HG02588 (cell line): Measurements from ENCODE around the gene CDH13.

Experiments used
- ATAC-seq: cut with Tn5 transposase; IDR thresholded peaks from one replicate; pipeline ENCODE4 v1.9.1; 2021; ENCODE audit warnings: mild to moderate bottlenecking, moderate library complexity; ENCODE audit not compliant: unreplicated experiment

Gene CDH13

DNA sequence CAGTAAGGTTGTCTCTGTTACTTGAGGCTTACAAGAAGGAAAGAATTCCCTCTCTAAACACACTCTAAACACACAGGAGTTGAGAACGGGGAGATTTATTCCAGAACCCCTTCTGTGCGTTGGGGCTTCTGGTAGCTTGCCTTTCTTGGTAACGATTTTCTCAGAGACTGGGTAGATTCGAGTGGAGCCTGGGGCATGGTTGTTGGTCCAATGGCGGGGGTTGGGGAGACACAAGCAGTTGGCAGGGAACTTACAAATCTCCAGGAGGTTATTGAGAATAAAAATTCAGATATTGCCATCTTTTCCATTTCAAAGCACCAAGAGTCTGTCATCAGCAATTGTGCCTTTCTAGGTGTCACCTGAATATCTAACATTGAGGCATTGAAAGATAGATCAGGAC, 251.7 kb downstream of the CDH13 start:
- no peak for ATAC-seq

DNA sequence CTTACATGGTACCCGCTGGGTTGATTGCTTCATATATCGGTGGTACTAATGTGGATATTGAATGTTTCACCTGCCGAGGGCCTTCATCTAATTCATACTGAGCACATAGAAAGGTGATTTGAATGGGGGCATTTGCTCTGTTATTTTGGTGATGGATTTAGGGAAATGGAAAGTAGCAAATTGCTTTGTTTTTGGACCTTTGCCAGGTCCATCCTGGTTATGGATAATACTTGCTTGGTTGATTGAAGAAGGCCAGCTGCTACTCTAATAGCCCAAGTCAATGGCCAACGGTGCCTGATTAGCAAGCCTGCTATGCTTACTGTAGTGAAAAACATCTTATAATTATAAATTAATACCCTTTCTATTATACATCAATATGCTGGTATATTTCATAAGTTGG, 253.6 kb downstream of the CDH13 start:
- ATAC-seq: no peak

DNA sequence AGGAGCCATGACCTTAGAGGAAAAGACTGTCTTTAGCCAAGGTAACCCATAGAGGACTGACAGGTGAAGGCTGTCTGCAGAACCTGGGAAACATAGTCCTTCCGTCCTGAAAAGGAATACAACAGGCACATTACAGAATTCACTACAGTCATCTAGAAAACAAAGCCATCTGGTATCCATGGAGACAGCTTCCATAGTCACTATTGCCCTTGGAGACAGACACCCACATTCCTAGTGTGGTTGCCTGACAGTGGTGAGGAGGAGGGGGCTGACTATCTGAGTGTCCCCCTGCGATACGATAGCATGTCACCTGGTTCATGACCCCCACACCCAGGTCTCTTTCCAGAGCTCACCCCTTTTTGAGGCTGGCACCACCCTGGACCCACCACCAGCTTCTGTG, 254.7 kb downstream of the CDH13 start:
- no peak for ATAC-seq

DNA sequence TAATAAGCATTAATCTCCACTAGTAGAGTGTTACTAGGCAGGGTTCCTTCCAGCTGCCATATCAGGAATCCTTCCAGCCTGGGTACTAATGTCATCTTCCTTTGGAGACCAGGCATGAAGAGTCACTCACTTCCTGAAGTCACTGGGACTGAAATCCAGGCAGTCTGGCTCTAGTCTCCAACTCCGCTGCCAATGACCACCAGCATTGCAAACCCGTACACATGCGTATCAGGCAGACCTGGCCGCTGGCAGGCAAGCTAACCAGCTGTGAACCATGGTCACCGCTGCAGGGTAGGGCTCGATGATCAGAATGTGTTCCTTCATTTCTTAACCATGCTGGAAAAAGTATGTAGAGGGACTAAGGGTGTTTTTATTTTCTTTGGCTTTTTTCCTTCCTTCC, 255.5 kb downstream of the CDH13 start:
- no peak for ATAC-seq

DNA sequence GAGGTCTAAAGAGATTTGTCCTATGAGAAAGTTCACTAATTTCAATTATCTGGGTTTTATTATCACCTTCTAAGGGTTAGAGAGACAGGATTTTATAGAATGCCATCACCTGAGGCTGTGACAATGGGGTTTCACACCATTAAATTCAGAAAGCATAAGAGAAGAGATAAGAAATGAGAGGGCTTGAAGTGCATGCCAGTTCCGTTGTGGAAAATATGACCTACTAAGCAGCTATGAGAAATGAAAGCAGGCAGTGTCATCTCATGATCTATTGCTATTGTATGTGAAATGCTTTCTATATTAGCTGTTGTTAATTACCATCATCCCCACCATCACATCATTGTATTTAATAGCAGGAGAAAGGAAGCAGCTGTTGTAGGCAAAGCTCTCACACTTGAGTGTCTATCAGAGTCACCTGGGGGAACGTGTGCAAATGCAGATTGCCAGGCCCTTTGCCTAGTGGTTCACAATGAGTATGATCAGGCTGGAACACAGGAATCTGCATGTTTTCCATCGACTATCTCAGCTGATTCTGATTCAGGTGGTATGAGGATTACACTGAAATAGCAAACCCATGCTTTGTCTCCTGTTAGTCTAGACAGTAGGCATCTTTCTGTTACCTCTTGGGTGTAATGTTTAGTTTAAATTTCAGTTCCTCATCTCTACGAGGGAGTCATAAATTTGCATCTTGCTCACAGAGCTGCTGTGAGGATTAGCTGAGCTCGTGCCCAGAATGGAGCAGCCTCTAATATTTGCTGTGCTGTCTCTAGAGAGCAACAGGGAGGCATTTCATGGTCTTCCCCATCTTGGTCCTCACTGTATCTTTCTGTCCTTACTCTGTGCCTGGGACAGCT, 256.4 kb downstream of the CDH13 start:
- ATAC-seq: peak; percentile 78

DNA sequence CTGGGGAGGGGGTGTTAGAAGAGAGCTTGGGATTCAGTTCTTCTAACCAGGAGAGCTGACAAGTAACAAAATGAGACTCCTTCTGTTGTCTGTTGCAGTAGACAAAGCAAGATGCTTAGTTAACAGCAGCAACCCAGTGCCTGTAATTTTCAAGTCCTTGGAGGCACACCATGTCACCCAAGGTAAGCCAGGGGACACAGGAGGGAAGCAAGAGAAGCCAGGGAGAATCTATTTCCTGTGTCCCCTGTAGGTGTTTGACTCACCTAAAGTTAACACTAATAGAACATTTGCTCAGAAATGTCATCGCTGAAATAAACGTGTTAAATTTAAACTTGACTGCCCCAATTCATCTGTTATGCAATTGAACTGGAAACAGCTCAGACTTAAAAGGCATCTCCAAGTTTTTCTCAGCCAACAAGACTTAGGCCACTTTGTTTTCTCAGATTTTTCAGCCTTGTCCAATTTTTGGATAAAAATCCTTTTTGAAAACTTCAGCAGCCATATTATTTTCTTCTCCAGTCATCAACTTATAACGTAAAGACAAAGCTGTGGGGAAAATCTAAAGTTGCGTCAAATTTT, 257.6 kb downstream of the CDH13 start:
- ATAC-seq: no peak

DNA sequence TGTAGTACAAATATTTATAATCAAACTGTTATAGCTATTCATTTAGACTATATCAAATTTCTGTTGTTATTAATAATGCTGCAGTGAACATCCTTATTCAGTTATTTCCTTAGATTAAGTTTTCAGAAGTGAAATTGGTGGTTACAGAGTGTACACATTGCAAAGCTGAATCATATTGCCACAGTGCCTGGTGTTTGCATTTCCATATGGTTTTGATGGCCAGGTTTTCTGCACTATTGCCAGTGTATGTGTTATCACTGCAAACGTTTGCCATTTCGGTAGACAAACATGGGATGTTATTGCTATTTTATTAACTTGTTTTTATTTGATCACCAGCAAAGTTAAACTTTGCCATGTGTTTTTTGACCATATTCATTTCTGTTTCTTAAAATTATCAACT, 259.4 kb downstream of the CDH13 start:
- no peak for ATAC-seq

DNA sequence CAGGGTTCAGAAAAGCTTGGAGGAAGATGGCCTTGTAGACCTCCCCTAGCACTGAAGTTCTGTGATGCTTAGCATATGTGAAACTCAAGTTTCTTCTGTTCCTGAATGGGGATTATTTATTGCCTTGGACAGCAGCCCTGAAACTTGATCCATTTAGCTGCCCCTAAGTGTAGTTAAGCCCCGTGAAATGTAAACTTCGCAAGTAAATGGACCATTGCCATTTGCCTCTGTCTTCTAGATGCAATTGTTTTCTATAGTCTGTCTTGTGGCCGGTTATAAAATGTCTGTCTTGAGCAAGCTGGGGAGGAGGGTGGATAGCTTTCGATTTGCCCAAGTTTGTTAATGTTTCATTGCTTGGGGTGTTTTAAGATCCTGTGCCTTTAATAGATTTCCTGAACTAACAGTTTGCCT, 261.8 kb downstream of the CDH13 start:
- no peak for ATAC-seq

DNA sequence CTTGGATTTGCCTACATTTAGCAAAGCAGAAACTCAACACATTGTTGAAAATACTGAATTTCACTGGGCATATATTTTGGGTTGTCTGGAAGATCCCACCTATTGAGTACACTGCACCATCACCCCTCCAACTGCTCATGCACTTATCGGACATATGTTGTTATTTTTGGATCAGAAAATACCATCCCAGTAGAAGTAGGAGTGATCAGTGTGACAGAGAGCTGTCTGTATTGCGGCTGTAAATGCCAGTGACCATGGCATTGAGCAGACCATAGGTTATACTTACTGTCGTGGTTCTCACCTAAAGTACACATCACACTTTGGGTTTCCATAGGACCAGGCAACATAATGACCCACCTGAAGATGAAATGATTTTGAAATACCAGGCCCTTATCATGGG, 264.7 kb downstream of the CDH13 start:
- ATAC-seq: no peak

DNA sequence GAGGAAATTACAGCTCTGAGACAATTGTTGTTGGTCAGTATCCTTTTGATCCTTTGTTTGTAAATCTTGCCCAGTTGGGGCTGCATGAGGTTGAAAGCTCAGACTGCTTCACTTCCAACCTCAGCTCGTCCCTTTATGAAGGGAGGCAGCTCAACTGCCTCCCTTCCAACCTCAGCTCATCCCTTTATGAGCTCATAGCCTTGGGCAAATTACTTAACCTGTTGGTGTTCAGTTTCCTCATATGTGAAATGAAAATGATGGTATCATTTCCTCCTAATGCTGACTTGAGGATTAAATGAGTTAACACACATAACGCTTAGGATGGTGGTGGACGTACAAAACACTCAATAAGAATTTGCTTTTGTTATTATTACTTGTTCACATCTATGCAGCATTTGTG, 265.1 kb downstream of the CDH13 start:
- ATAC-seq: no peak

DNA sequence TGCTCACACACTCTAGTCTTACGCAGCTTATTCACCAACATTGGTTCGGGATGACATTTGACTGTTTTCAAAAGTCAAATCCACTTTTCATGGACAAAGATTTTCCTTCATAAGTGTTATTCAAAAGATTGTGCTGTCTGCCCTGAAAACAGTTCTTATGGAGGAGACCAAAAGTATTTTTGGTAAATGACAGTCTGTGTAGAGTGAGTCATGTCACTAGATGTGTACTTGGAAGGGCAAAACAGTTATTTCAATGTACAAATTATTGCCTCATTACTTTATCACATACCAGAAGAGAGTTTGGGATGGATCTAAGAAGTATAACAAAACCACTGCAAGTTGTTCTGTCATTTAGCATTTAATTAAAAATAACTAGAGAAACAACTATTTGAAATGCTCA, 265.6 kb downstream of the CDH13 start:
- no peak for ATAC-seq

DNA sequence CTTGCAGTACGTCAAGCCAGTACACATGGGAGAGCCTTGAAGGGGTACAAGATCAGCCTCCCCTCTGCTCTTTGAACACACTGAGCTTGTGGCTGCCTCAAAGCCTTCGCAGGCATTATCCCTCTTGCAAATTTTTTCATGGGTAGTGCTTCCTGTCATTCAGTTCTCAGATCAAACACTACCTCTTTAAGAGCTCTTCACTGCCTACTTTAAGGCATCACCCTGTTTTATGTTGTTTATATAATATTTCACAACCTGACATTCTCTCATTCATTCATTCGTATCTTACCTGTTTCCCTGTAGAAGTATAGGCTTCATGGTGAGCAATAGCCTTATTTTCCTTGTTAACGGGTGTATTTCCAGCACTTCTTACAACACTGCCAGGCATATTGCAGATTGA, 269.1 kb downstream of the CDH13 start:
- no peak for ATAC-seq

DNA sequence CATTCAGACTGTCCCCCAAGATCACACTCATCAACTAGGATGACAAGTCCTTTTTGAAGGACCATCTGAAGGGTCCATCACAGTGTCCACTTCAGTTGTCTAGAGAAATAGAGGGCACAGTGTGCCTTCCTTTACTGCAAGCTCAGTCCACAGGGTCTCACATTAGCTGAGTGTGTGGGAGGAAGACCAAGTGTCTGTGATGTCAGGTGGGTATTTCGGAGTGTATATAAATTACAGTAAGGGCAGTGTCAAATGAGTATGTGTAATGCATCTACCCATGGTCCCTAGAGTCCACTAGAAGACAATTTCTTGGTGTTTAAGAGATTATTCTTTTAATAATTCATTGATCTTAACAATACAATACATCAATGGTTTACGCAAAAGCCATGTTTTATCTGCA, 272.2 kb downstream of the CDH13 start:
- no peak for ATAC-seq

DNA sequence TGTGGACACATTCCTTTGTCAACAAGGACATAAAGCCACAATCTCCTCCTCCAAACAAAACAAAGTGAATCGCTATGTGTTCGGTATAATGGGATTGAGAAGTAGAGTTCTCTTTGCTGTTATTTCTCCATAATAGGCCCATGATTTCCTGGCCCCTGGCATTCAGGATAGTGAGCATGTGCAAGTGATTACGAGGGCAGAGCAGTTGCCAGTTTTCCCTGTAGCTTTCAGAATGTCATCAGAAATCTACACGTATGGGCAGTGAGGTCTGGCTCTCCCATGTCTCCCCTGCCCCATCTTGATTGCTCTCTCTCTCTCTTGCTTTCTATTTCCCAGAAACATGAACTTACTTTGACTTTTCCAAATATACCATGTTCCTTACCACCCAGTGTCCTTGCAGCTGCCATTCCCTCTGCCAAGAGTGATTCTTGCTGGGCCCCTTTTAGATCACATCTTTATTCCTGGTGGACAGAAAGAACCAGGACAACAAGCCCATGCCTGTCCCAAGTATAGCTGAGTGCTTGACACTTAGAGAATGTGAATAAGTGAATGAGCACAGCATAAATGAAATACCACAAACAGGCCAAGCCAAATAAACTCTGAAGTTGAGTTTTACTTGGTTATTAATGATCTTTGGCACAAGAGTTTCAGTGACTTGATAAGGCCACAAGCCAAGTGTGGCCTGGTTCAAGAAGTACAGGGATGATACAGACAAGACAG, 273.1 kb downstream of the CDH13 start:
- no peak for ATAC-seq

DNA sequence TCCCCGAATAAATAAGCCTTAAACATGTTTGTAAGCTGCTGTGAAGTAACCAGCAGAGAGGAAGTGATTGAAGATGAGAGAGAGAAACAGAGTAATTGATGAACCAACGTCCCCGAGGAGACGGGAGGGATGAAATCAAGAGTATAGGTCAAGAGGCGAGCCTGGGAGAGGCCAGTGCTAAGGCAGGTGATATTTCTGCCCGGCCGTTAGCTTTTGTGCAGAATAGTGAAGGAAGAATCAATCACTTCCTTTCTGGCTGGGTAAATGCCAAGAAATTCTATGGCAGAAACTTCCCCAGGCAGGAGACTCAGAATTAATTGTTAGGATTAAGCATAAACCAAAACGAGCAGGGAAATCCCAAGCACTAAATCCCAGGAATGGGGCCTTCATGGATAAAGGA, 273.8 kb downstream of the CDH13 start:
- ATAC-seq: no peak

DNA sequence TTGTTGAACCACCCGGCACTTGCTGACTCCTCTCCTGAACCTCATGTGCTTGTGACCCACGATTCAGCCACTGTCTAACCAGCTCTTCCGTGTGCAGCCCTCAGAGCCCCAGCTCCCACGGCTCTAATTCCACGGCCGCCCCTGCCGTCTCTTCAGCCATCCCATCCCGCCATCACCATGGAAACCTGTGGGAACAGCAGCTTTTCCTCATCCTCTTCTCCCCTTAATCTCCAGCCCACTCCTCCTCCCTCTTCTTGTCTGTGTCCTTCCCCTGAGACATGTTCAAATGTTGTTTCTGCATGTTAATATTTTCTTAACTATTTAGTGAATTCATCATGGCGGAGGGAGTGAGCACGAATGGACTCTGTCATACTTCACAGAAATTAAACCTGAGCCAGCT, 285.2 kb downstream of the CDH13 start:
- ATAC-seq: no peak

DNA sequence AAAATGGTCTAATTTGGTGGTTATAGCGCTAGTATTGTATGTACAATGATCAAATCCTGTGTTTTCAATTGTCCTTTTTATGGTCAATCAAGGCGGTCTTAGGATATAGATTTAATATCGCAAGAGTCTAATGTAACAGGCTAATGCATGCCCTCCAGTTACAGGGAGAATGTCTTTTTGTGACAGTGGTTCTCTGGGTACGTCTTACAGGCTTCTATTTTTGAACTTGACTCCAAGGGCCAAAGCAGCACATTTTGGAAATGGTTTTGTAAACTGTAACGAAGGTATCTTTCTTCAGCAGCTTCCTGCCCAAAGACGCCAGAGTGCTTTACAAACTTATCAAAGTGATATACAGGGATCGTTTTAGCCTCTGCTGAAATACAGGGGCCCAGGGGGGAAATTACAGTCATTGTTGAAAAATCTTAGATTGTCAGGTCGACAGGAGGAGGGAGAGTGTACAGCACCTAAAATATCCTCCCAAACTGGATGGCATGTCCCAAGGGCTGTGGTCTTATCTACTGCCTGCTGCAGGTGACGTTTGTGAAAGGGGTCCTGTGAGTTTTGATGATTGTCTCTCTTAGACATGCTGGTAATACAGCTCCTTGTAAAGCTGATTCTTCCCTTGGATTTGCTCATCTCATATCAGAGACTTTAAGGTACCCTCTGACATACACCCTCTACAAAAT, 288.5 kb downstream of the CDH13 start:
- ATAC-seq: no peak

DNA sequence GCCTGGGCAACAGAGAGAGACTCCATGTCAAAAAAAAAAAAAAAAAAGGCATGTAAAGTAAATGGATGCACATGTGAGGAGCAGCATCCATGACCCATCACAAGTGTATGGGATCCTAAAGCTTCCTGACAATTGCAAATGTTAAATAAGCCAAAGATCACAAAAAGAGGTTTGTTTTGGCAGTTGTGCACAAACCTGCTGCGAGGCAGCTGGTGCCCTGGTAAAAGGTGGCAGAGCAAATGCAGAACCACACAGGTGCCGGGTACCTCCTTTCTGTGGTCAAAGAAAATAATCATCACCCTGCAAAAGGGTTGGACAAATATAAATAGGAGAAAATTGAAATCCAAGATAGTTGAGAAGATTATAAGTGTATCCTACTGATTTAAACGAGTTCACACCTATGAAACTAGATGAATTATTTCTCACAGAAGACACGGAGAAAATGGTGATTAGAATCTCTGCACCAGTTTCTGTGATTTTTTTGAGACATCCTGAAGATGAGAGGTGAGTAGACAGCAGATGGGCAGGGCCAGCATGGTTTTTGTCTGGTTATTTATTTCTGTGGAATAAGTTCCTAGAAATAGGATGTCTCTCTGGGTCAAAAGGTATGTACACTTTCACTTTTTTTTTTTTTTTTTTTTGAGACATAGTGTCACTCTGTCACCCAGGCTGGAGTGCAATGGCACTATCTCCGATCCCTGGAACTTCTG, 291.3 kb downstream of the CDH13 start:
- no peak for ATAC-seq

DNA sequence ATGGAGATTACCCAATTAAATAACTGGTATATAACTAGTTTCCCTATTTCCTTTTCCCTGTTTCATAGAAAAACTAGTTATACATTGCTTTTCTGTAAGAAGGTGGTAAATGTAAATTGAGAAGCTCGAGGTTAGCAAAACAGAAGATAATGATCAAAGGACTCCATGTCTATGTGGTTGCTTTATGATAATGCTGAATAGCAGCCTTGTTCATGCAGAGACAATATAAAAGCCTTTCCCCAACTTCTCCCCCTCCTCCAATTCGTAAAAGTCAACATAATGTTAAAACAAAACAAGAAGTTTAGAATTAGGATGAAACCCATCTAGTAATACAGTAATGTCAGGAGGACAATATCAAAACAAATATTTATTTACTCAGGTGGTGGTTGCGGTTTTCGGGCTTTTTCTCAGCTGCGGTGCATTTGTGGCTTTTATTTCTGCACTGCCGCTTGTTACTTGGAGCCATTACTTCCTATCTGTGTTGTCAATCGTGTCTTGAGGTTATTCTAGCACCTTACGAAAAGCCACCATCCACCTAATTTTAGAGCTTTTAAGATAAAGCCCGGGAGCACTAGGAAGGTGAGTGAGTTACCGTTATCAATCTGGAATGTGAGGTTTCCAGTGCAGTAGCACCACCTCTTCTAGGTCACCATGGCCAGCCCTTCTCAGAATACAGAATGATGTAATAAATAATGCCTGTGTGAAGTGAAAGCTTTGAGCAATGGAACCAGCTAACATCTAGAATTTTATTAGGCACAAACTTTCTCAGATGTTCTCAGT, 297.5 kb downstream of the CDH13 start:
- ATAC-seq: no peak

DNA sequence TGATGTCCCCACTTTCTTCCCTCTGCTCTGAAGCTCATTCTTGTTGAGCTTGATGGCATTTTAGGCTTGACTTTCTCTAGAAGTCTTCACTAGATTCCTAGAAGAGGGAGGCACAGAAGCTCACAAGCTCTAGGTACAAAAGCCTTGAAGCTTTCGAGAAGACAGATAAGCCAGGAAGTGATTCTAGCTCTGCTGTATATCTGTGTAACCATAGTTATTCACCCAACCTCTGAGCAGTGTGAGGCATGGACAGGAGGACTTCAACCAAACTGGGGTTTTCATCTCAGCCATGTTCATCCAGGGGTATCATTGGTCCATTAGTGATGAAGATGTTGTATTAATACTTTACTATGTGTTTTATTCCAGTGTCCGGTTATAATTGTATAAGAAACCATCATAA, 299.7 kb downstream of the CDH13 start:
- ATAC-seq: no peak
